Liver (tissue), 3 donors: ENCODE measurements around the gene MYO9B.

Source experiments
- CTCF ChIP-seq: fragments of 150-350 bp; IDR thresholded peaks from 2 replicates; pipeline ENCODE4 v1.5.1; 2017; ENCODE audit warnings: improper control_type of control experiment, low read depth, low read length; ENCODE audit not compliant: missing input control
- TAF1 ChIP-seq: conservative IDR thresholded peaks from 2 replicates; pipeline ENCODE4 v1.6.1; 2016; ENCODE audit warnings: antibody characterized with exemption, mild to moderate bottlenecking
- donor health status: healthy.
- donor health status: healthy.

DNA sequence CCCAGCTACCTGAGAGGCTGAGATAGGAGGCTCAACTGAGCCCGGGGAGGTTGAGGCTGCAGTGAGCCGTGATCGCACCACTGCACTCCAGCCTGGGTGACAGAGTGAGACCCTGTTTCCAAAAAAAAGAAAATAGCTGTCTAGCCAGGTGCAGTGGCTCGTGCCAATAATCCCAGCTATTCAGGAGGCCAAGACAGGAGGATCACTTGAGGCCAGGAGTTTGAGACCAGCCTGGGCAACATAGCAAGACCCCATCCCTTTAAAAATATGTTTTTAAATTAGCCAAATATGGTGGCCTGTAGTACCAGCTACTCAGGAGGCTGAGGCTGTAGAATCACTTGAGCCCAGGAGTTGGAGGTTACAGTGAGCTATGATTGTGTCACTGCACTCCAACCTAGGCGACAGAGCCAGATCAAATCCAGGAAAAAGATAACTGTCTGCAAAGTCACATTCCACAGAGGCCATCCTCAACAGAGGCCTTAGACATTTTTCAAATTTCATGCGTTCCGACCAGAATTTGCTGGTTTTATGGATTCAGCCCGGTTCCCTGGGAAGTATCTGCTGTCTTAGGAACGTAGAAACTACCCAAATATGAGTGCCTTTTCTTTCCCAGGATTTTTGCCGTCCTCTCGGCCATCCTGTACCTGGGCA lies 80.8 kb downstream of the MYO9B start:
- TF ChIP-seq TAF1 (no peak), CTCF (no peak)
